ENCODE data around the gene ZNF705A.
"Not testable (repeated sequence)": the region's sequence is repeated elsewhere in the genome, so short reads cannot be mapped to it uniquely, and the experiment has no call there.

- TF ChIP-seq, protein P1, sequence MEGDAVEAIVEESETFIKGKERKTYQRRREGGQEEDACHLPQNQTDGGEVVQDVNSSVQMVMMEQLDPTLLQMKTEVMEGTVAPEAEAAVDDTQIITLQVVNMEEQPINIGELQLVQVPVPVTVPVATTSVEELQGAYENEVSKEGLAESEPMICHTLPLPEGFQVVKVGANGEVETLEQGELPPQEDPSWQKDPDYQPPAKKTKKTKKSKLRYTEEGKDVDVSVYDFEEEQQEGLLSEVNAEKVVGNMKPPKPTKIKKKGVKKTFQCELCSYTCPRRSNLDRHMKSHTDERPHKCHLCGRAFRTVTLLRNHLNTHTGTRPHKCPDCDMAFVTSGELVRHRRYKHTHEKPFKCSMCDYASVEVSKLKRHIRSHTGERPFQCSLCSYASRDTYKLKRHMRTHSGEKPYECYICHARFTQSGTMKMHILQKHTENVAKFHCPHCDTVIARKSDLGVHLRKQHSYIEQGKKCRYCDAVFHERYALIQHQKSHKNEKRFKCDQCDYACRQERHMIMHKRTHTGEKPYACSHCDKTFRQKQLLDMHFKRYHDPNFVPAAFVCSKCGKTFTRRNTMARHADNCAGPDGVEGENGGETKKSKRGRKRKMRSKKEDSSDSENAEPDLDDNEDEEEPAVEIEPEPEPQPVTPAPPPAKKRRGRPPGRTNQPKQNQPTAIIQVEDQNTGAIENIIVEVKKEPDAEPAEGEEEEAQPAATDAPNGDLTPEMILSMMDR (IDR thresholded peaks at IDR 0.05), result not testable (repeated sequence)
- TF ChIP-seq POLR2A (IDR thresholded peaks at IDR 0.05), result not testable (repeated sequence)
Measured at GRCh38 chr12:8224782-8225181, 68.0 kb downstream of the ZNF705A start.

All from prostate gland (tissue), 2 donors.